HepG2 (cell line): Measurements from ENCODE around the gene MRFAP1L1. TPM values are rescaled to one million over a fixed set of nuclear protein-coding genes. Genes with fewer than 3 reads are reported as not detected.
A peak's percentile ranks its signal among the peaks of the same experiment; 100 is the strongest.

Experiments used
- ATAC-seq: fragments of 200-7000 bp; cut with Tn5 transposase; 3 replicates; pipeline ENCODE4 v1.9.1; 2020; ENCODE audit warnings: mild to moderate bottlenecking, moderate library complexity
- BruUV-seq: library from RNA; stranded (reverse); fragments of 400-500 nt; replicated peaks from 2 replicates; lab custom pipeline; 2021; lab: Mats Ljungman, UMichigan
- CTCF ChIA-PET: fragments of 300-600 bp; formaldehyde crosslinking; extraction: SDS; loops from one replicate; lab custom pipeline; 2021; ENCODE audit warnings: low total read pairs, inconsistent platforms, low intra/inter-chr PET ratio; lab: Yijun Ruan, JAX
- POLR2A ChIA-PET: fragments of 350-600 bp; sonication (Branson Sonifier 250); formaldehyde crosslinking; loops from one replicate; lab custom pipeline; 2020; ENCODE audit warnings: antibody characterized with exemption, inconsistent platforms; lab: Yijun Ruan, JAX
- DNase-seq: peaks from one replicate; pipeline ENCODE4 v3.0.0-alpha.2; 2015; ENCODE audit warnings: low spot score
- FAIRE-seq: peaks from 3 replicates; lab custom pipeline; 2011; peaks lifted over from hg19 to GRCh38; lab: Jason Lieb, UNC
- H2AFZ ChIP-seq: one replicate; pipeline ENCODE4 v1.6.1; 2011; ENCODE audit warnings: low read length, inconsistent platforms
- H3K27ac ChIP-seq: fragments of 300-600 bp; 3 replicates; pipeline ENCODE4 v1.8.0; 2011; ENCODE audit warnings: mixed run types, mild to moderate bottlenecking, mixed read lengths, low read length, inconsistent platforms; ENCODE audit not compliant: insufficient read depth; ENCODE audit errors: extremely low read length
- H3K27me3 ChIP-seq, 2 experiments: fragments of 200-600 bp in 1 of 2; 2 replicates in 1 of 2; 3 replicates in 1 of 2; pipeline versions ENCODE4 v1.6.0 to v1.8.0; 2011; ENCODE audit warnings: low read length in 2 of 2, mild to moderate bottlenecking in 2 of 2, moderate library complexity in 2 of 2, inconsistent platforms in 1 of 2; ENCODE audit not compliant: insufficient read depth in 2 of 2, control insufficient read depth in 1 of 2
- H3K36me3 ChIP-seq, 2 experiments: fragments of 200-600 bp in 1 of 2; replicated peaks in 1 of 2; 2 replicates in 1 of 2; 3 replicates in 1 of 2; pipeline versions ENCODE4 v1.5.1 to v1.8.0; 2011; ENCODE audit warnings: low read length in 2 of 2, inconsistent platforms in 1 of 2; ENCODE audit not compliant: insufficient read depth in 2 of 2, control insufficient read depth in 1 of 2
- H3K4me1 ChIP-seq: 2 replicates; pipeline ENCODE4 v1.5.1; 2012; ENCODE audit warnings: low read length, inconsistent platforms; ENCODE audit not compliant: insufficient read depth
- H3K4me2 ChIP-seq: 2 replicates; pipeline ENCODE4 v1.6.0; 2011; ENCODE audit warnings: low read depth, low read length, inconsistent platforms
- H3K4me3 ChIP-seq, 3 experiments: fragments of 200-600 bp in 1 of 3; sonication (generic), shearing (Covaris generic) in 1 of 3; replicated peaks in 1 of 3; 2 replicates each; pipeline ENCODE4 v1.5.1; 2011 to 2016; ENCODE audit warnings: low read length in 3 of 3, inconsistent platforms in 2 of 3, low read depth in 2 of 3, mild to moderate bottlenecking in 2 of 3, control low read depth in 1 of 3, mixed read lengths in 1 of 3; ENCODE audit not compliant: insufficient read depth in 1 of 3
- H3K79me2 ChIP-seq: one replicate; pipeline ENCODE4 v1.6.1; 2011; ENCODE audit warnings: low read length, inconsistent platforms; ENCODE audit not compliant: insufficient read depth
- H3K9ac ChIP-seq: 2 replicates; pipeline ENCODE4 v1.6.0; 2011; ENCODE audit warnings: mild to moderate bottlenecking, low read depth, low read length, inconsistent platforms; ENCODE audit not compliant: insufficient read depth
- H3K9me3 ChIP-seq: 2 replicates; pipeline ENCODE4 v1.5.1; 2012; ENCODE audit warnings: mild to moderate bottlenecking, low read length
- H4K20me1 ChIP-seq: 2 replicates; pipeline ENCODE4 v1.6.0; 2011; ENCODE audit warnings: inconsistent platforms, mild to moderate bottlenecking, low read length, moderate library complexity; ENCODE audit not compliant: insufficient read depth
- GFI1 ChIP-seq: sonication (generic); formaldehyde crosslinking; IDR thresholded peaks from 2 replicates; pipeline ENCODE4 v1.5.0; 2020; ENCODE audit warnings: missing genetic modification reagents, mild to moderate bottlenecking, borderline replicate concordance
- JARID2 ChIP-seq: sonication (generic); formaldehyde crosslinking; IDR thresholded peaks from 2 replicates; pipeline ENCODE4 v1.8.1; 2023; ENCODE audit warnings: missing genetic modification reagents, inconsistent platforms; ENCODE audit not compliant: insufficient replicate concordance
- KLF13 ChIP-seq: sonication (generic); formaldehyde crosslinking; IDR thresholded peaks from 2 replicates; pipeline ENCODE4 v1.4.0; 2020; ENCODE audit warnings: mild to moderate bottlenecking, missing genetic modification reagents
- RAD21 ChIP-seq: fragments of 450-650 bp; formaldehyde crosslinking; IDR thresholded peaks from 2 replicates; pipeline ENCODE4 v1.5.0; 2020; ENCODE audit warnings: mild to moderate bottlenecking
- ZBTB2 ChIP-seq: sonication (generic); formaldehyde crosslinking; IDR thresholded peaks from 2 replicates; pipeline ENCODE4 v1.8.0; 2022; ENCODE audit warnings: low read depth, missing genetic modification reagents
- ZFY ChIP-seq: sonication (generic); formaldehyde crosslinking; IDR thresholded peaks from 2 replicates; pipeline ENCODE4 v1.4.0; 2020; ENCODE audit warnings: missing genetic modification reagents
- ZHX1 ChIP-seq: sonication (generic); formaldehyde crosslinking; IDR thresholded peaks from 2 replicates; pipeline ENCODE4 v1.8.1; 2022; ENCODE audit warnings: low read depth, mild to moderate bottlenecking, missing genetic modification reagents
- ZNF317 ChIP-seq: sonication (generic); formaldehyde crosslinking; IDR thresholded peaks from 2 replicates; pipeline ENCODE4 v1.5.0; 2020; ENCODE audit warnings: mild to moderate bottlenecking, missing genetic modification reagents
- ZNF687 ChIP-seq: sonication (generic); formaldehyde crosslinking; IDR thresholded peaks from 2 replicates; pipeline ENCODE4 v1.5.1; 2020; ENCODE audit warnings: mild to moderate bottlenecking, missing genetic modification reagents, moderate library complexity
- ZSCAN21 ChIP-seq: sonication (generic); formaldehyde crosslinking; IDR thresholded peaks from 2 replicates; pipeline ENCODE4 v1.8.0; 2022; ENCODE audit warnings: mild to moderate bottlenecking, missing genetic modification reagents, moderate library complexity, borderline replicate concordance
- WGBS: methylation state at CpG from one replicate; pipeline ENCODE4 v1.1.6; 2017; ENCODE audit warnings: low lambda C conversion rate; 5-methylcytosine and 5-hydroxymethylcytosine counted together
- in situ Hi-C: cut with HindIII; loops from 2 replicates; pipeline ENCODE4 v1.10.0; 2017; ENCODE audit warnings: low pct_unique_long_range_greater_than_20kb; ENCODE audit not compliant: extremely low pct_ligation_motif_present
- intact Hi-C: fragments of 100-400 bp; cut with micrococcal nuclease; formaldehyde crosslinking; loops from one replicate; pipeline ENCODE4 v1.10.0; 2022; ENCODE audit not compliant: unreplicated experiment
- polyA plus RNA-seq, 8 experiments: library from polyadenylated mRNA; depleted of rRNA in 3 of 8; stranded (reverse) in 7 of 8; unstranded in 1 of 8; fragments of >200 nt; fragmentation: Illumina TruSeq in 4 of 8; extraction: Trizol in 4 of 8; gene quantifications; 2 replicates each; pipeline versions ENCODE4 v1.2.1 to v1.2.3, GENCODE V29; 2011 to 2016; ENCODE audit warnings: low read depth in 4 of 8, missing spikeins in 1 of 8, mixed read lengths in 1 of 8; ENCODE audit not compliant: insufficient read depth in 1 of 8
- total RNA-seq, 5 experiments: library from RNA; depleted of rRNA; stranded (reverse); fragments of >200 nt; fragmentation: Illumina TruSeq; extraction: Trizol; gene quantifications; 2 replicates each; pipeline ENCODE4 v1.2.3, GENCODE V29; 2016; ENCODE audit warnings: low read depth in 1 of 5
- TF ChIP-seq, protein P1 (sequence below): sonication (generic); formaldehyde crosslinking; conservative IDR thresholded peaks from 2 replicates; pipeline ENCODE4 v1.4.0; 2020; ENCODE audit warnings: mild to moderate bottlenecking, missing genetic modification reagents, moderate library complexity

The MRFAP1L1 gene
- total and polyA plus RNA-seq, 2 of the 13 experiments (the other 11 are each of a cell fraction or from before 2014, with no cell fraction given), result 44.8 to 76.6 TPM

GRCh38 chr4:6723851-6724250, 14.2 kb upstream of the MRFAP1L1 start:
- Histone ChIP-seq H3K9ac (no peak overlapping the region), H3K4me3 (0 out of 6 replicates have a peak overlapping the region, but pooled peaks of 1 of the 3 experiments have one; percentile 20), H2AFZ (no peak overlapping the region), H3K4me2 (peak overlapping the region; percentile 38), H3K9me3 (no peaks in the 10 kb centered on the region), H3K27me3 (no peaks in the 10 kb centered on the region), H3K27ac (no peak overlapping the region), H3K79me2 (no peaks in the 10 kb centered on the region), H4K20me1 (no peaks in the 10 kb centered on the region), H3K4me1 (peaks cover 67% of the 10 kb centered on the region), H3K36me3 (no peaks in the 10 kb centered on the region)
- ChIA-PET POLR2A (interaction anchor here (1.2 to 1.3 kb wide), 3 partner anchors 9 to 50 kb away, joined by 4 read pairs; a partner anchor contains a TSS), CTCF (interaction anchor here (1.2 kb wide), 1 partner anchor 150 kb away, joined by 3 read pairs; no protein-coding TSS in a partner anchor)
- DNase-seq (no peak), ATAC-seq (peak; percentile 74), FAIRE-seq (peak; percentile 65)
- in situ Hi-C loops, result loop anchor here (5.0 kb wide), 1 partner anchor 153 kb away; no protein-coding TSS in a partner anchor
- no TSS peak for BruUV-seq
- 27% methylated on average over 3 of the region's 8 CpGs for WGBS
- intact Hi-C loops, result loop anchor here (5.0 kb wide), 1 partner anchor 38 kb away; no protein-coding TSS in a partner anchor
- TF ChIP-seq ZNF687 (CRISPR knock-in tag) (peak; percentile 32), ZHX1 (CRISPR knock-in tag) (no peak), KLF13 (CRISPR knock-in tag) (no peak), ZFY (CRISPR knock-in tag) (0 out of 2 replicates have a peak, but pooled peaks have one; percentile 22), ZSCAN21 (0 out of 2 replicates have a peak, but pooled peaks have one; percentile 10), ZNF317 (CRISPR knock-in tag) (no peak), ZBTB2 (CRISPR knock-in tag) (no peak), JARID2 (CRISPR knock-in tag) (no peak), RAD21 (CRISPR knock-in tag) (0 out of 2 replicates have a peak, but pooled peaks have one; percentile 17), GFI1 (peak; percentile 15; the same call in 1 of the 2 replicates)
- TF ChIP-seq, protein P1, sequence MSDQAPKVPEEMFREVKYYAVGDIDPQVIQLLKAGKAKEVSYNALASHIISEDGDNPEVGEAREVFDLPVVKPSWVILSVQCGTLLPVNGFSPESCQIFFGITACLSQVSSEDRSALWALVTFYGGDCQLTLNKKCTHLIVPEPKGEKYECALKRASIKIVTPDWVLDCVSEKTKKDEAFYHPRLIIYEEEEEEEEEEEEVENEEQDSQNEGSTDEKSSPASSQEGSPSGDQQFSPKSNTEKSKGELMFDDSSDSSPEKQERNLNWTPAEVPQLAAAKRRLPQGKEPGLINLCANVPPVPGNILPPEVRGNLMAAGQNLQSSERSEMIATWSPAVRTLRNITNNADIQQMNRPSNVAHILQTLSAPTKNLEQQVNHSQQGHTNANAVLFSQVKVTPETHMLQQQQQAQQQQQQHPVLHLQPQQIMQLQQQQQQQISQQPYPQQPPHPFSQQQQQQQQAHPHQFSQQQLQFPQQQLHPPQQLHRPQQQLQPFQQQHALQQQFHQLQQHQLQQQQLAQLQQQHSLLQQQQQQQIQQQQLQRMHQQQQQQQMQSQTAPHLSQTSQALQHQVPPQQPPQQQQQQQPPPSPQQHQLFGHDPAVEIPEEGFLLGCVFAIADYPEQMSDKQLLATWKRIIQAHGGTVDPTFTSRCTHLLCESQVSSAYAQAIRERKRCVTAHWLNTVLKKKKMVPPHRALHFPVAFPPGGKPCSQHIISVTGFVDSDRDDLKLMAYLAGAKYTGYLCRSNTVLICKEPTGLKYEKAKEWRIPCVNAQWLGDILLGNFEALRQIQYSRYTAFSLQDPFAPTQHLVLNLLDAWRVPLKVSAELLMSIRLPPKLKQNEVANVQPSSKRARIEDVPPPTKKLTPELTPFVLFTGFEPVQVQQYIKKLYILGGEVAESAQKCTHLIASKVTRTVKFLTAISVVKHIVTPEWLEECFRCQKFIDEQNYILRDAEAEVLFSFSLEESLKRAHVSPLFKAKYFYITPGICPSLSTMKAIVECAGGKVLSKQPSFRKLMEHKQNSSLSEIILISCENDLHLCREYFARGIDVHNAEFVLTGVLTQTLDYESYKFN (CRISPR knock-in tag), result 0 out of 2 replicates have a peak, but pooled peaks have one; percentile 30
